RWPE2 (cell line): ENCODE results near the gene GAPVD1.

Experiments
- ATAC-seq: fragments of 200-7000 bp; cut with Tn5 transposase; 3 replicates; pipeline ENCODE4 v1.9.1; 2021; ENCODE audit warnings: low read depth
- DNase-seq: peaks from one replicate; pipeline ENCODE4 v3.0.0-alpha.2; 2020; ENCODE audit warnings: low spot score
- H3K27ac ChIP-seq: fragments of 450-650 bp; 2 replicates; pipeline ENCODE4 v1.5.1; 2017; ENCODE audit warnings: mild to moderate bottlenecking; ENCODE audit not compliant: poor library complexity, severe bottlenecking
- H3K27me3 ChIP-seq: fragments of 250-450 bp; sonication (Bioruptor Pico); 2 replicates; pipeline ENCODE4 v1.5.1; 2021; ENCODE audit warnings: mild to moderate bottlenecking, moderate library complexity; ENCODE audit not compliant: insufficient read depth, poor library complexity, severe bottlenecking
- H3K36me3 ChIP-seq: fragments of 250-450 bp; sonication (Bioruptor Pico); 2 replicates; pipeline ENCODE4 v1.5.1; 2020; ENCODE audit warnings: low read depth, mild to moderate bottlenecking, moderate library complexity
- H3K4me1 ChIP-seq: fragments of 250-450 bp; sonication (Bioruptor Pico); 2 replicates; pipeline ENCODE4 v1.5.1; 2021; ENCODE audit warnings: mild to moderate bottlenecking, moderate library complexity; ENCODE audit not compliant: insufficient read depth, poor library complexity, severe bottlenecking
- H3K4me3 ChIP-seq: fragments of 250-450 bp; sonication (Bioruptor Pico); 2 replicates; pipeline ENCODE4 v1.5.1; 2021; ENCODE audit warnings: mild to moderate bottlenecking, moderate library complexity; ENCODE audit not compliant: severe bottlenecking
- H3K9me3 ChIP-seq: fragments of 250-450 bp; sonication (Bioruptor Pico); 2 replicates; pipeline ENCODE4 v1.5.1; 2021; ENCODE audit warnings: mild to moderate bottlenecking, moderate library complexity; ENCODE audit not compliant: severe bottlenecking
- TF ChIP-seq, protein P1 (sequence below): fragments of 450-650 bp; IDR thresholded peaks from one replicate; pipeline ENCODE4 v1.5.1; 2017; ENCODE audit warnings: mild to moderate bottlenecking, moderate library complexity; ENCODE audit not compliant: poor library complexity, severe bottlenecking

The GAPVD1 gene

GRCh38 chr9:125405938-125406809 lies 144.5 kb downstream of the GAPVD1 start:
- Histone ChIP-seq H3K9me3 (no peaks in the 10 kb centered on the region), H3K36me3 (no peaks in the 10 kb centered on the region), H3K4me3 (no peak overlapping the region), H3K27me3 (no peaks in the 10 kb centered on the region), H3K4me1 (no peaks in the 10 kb centered on the region), H3K27ac (peak overlapping the region; percentile 4)
- TF ChIP-seq, protein P1, sequence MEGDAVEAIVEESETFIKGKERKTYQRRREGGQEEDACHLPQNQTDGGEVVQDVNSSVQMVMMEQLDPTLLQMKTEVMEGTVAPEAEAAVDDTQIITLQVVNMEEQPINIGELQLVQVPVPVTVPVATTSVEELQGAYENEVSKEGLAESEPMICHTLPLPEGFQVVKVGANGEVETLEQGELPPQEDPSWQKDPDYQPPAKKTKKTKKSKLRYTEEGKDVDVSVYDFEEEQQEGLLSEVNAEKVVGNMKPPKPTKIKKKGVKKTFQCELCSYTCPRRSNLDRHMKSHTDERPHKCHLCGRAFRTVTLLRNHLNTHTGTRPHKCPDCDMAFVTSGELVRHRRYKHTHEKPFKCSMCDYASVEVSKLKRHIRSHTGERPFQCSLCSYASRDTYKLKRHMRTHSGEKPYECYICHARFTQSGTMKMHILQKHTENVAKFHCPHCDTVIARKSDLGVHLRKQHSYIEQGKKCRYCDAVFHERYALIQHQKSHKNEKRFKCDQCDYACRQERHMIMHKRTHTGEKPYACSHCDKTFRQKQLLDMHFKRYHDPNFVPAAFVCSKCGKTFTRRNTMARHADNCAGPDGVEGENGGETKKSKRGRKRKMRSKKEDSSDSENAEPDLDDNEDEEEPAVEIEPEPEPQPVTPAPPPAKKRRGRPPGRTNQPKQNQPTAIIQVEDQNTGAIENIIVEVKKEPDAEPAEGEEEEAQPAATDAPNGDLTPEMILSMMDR: no peak
- peak; percentile 33; the same call in 1 of the 3 replicates for ATAC-seq
- DNase-seq: no peak

GRCh38 chr9:125406810-125407087 lies 145.1 kb downstream of the GAPVD1 start:
- H3K4me1 ChIP-seq: no peaks in the 10 kb centered on the region
- H3K27ac ChIP-seq: no peak overlapping the region
- no peak for ATAC-seq

GRCh38 chr9:125407432-125407973 lies 145.9 kb downstream of the GAPVD1 start:
- peak; percentile 6; the same call in 1 of the 3 replicates for ATAC-seq
- TF ChIP-seq, protein P1: no peak
- peak overlapping the region; percentile 43 for H3K4me3 ChIP-seq
- H3K9me3 ChIP-seq: no peaks in the 10 kb centered on the region
- no peaks in the 10 kb centered on the region for H3K4me1 ChIP-seq
- no peak for DNase-seq
- no peak overlapping the region for H3K27ac ChIP-seq
- no peaks in the 10 kb centered on the region for H3K27me3 ChIP-seq
- H3K36me3 ChIP-seq: no peaks in the 10 kb centered on the region

More at GRCh38 chr9:125406810-125407087, 145.1 kb downstream of the GAPVD1 start:
- DNase-seq: no peak
- Histone ChIP-seq H3K4me3 (no peak overlapping the region), H3K27me3 (no peaks in the 10 kb centered on the region), H3K36me3 (no peaks in the 10 kb centered on the region), H3K9me3 (no peaks in the 10 kb centered on the region)
- TF ChIP-seq, protein P1: no peak

DNA sequence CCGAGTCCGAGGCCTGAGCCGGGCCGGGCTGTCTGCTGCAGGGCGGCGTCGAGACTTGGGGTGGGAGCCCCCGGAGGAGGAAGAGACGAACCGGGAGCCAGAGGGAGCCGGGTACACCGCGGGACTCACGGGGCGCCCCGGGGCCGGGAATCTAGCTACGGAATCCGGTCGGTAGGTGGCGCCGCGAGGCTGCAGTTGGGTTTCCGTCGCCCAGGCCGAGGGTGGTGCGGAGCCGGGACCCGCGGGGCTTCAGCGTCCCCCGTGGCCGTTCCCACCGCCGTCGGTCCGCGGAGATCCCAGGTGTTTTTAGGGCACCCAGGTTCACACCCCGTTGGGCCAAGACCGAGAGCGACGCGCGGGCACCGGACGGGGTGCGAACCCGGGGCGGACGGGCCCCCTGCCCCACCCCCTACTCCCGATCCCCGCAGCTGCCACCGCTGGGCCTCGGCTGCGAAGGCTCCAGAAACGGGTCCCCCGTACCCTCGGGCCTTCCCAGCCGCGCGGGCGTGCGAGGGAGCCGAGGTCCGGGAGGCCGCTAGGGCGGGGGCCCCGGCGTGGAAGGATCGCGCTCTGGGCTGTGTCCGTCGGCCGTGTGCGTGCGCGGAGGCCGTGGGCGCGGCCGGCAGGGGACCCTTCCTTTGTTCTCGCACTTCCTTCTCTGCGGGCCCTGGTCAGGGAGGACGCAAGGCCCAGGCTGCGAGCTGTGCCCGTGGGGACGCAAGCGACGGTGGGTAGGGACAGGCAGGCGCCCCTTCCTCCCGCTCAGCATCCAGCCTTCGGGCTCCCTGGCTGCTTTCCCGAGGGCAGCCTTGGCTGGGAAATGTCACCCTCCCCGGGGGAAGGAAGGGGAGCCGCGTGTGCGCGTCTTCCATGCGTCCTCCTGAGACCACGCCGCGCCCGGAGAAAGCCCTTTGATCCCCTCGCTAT lies 146.6 kb downstream of the GAPVD1 start:
- ATAC-seq (peak; percentile 83), DNase-seq (no peak)
- H3K4me3 ChIP-seq: peak overlapping the region; percentile 43

More for the DNA sequence above, 146.6 kb downstream of the GAPVD1 start:
- Histone ChIP-seq H3K4me1 (no peaks in the 10 kb centered on the region), H3K27me3 (no peaks in the 10 kb centered on the region), H3K9me3 (no peaks in the 10 kb centered on the region), H3K27ac (no peak overlapping the region), H3K36me3 (no peaks in the 10 kb centered on the region)
- TF ChIP-seq, protein P1: peak; percentile 92
